HCT116 (cell line): ENCODE measurements around the gene TMEM222. TPM values are rescaled to one million over a fixed set of nuclear protein-coding genes. Genes with fewer than 3 reads are reported as not detected.

ENCODE experiments used
- ATAC-seq: fragments of 200-7000 bp; cut with Tn5 transposase; 2 replicates; pipeline ENCODE4 v1.9.1; 2020; ENCODE audit warnings: mild to moderate bottlenecking, moderate library complexity
- BruUV-seq: library from RNA; stranded (reverse); fragments of 400-500 nt; replicated peaks from 2 replicates; lab custom pipeline; 2021; lab: Mats Ljungman, UMichigan
- CTCF ChIA-PET: fragments of 300-600 bp; sonication (Branson Sonifier 250); formaldehyde crosslinking; loops from one replicate; lab custom pipeline; 2021; ENCODE audit warnings: antibody characterized with exemption; lab: Charles Lee
- POLR2A ChIA-PET: fragments of 300-600, 350-600 bp; sonication (Branson Sonifier 250); formaldehyde crosslinking; loops from one replicate; lab custom pipeline; 2021; ENCODE audit warnings: antibody characterized with exemption; lab: Charles Lee
- RAD21 ChIA-PET, 2 experiments: fragments of 300-600 bp; sonication (Branson Sonifier 250); formaldehyde crosslinking; loops; one replicate each; lab custom pipeline; 2023; ENCODE audit warnings: low total read pairs in 2 of 2; ENCODE audit not compliant: uncharacterized antibody in 2 of 2, unreplicated experiment in 2 of 2, low non-redundant PET in 1 of 2; lab: Charles Lee
- DNase-seq: peaks from one replicate; pipeline ENCODE4 v3.0.0-alpha.2; 2010; ENCODE audit warnings: low read depth, low spot score
- H2AFZ ChIP-seq: fragments of 200-600 bp; shearing (Covaris generic), sonication (generic); 2 replicates; pipeline ENCODE4 v1.6.1; 2017; ENCODE audit warnings: low read depth, mixed run types, mixed read lengths, antibody characterized with exemption, low read length; ENCODE audit not compliant: poor library complexity, severe bottlenecking
- H3K27ac ChIP-seq: 2 replicates; pipeline ENCODE4 v1.5.1; 2012; ENCODE audit warnings: low read depth, low read length
- H3K27me3 ChIP-seq: fragments of 200-600 bp; sonication (generic); 2 replicates; pipeline ENCODE4 v1.6.1; 2016; ENCODE audit warnings: mixed run types, low read length, mixed read lengths; ENCODE audit not compliant: insufficient read depth
- H3K36me3 ChIP-seq, 2 experiments: fragments of 200-500 bp in 1 of 2; fragments of 200-600 bp in 1 of 2; sonication (Bioruptor generic) in 1 of 2; sonication (generic) in 1 of 2; 2 replicates each; pipeline versions ENCODE4 v1.5.1 to v1.6.1; 2014 to 2016; ENCODE audit warnings: low read length in 2 of 2, inconsistent platforms in 1 of 2, mixed read lengths in 1 of 2, mixed run types in 1 of 2; ENCODE audit not compliant: insufficient read depth in 2 of 2, control insufficient read depth in 1 of 2
- H3K4me1 ChIP-seq, 2 experiments: fragments of 200-600 bp in 1 of 2; sonication (generic) in 1 of 2; 2 replicates each; pipeline versions ENCODE4 v1.5.1 to v1.6.1; 2012 to 2017; ENCODE audit warnings: low read length in 2 of 2, inconsistent platforms in 1 of 2, mild to moderate bottlenecking in 1 of 2, mixed read lengths in 1 of 2, mixed run types in 1 of 2, moderate library complexity in 1 of 2; ENCODE audit not compliant: insufficient read depth in 2 of 2, control insufficient read depth in 1 of 2
- H3K4me2 ChIP-seq: fragments of 200-600 bp; sonication (generic); 2 replicates; pipeline ENCODE4 v1.6.1; 2017; ENCODE audit warnings: mixed run types, low read length, mixed read lengths
- H3K4me3 ChIP-seq, 2 experiments: fragments of 200-600 bp in 1 of 2; sonication (generic) in 1 of 2; replicated peaks in 1 of 2; 2 replicates each; pipeline ENCODE4 v1.5.1; 2011 to 2016; ENCODE audit warnings: low read length in 2 of 2, control low read depth in 1 of 2, low read depth in 1 of 2, mild to moderate bottlenecking in 1 of 2, mixed read lengths in 1 of 2, mixed run types in 1 of 2
- H3K79me2 ChIP-seq: fragments of 200-600 bp; sonication (generic); 2 replicates; pipeline ENCODE4 v1.6.1; 2017; ENCODE audit warnings: mild to moderate bottlenecking, mixed run types, low read length, moderate library complexity, mixed read lengths; ENCODE audit not compliant: insufficient read depth
- H3K9ac ChIP-seq: fragments of 200-600 bp; sonication (generic); 2 replicates; pipeline ENCODE4 v1.6.1; 2016; ENCODE audit warnings: low read length, mixed read lengths
- H3K9me2 ChIP-seq: fragments of 200-600 bp; sonication (generic), shearing (Covaris generic); 2 replicates; pipeline ENCODE4 v1.6.1; 2017; ENCODE audit warnings: mixed run types, mild to moderate bottlenecking, moderate library complexity; ENCODE audit not compliant: insufficient read depth
- H3K9me3 ChIP-seq, 2 experiments: fragments of 200-500 bp in 1 of 2; fragments of 200-600 bp in 1 of 2; sonication (Bioruptor generic) in 1 of 2; sonication (generic) in 1 of 2; 2 replicates each; pipeline ENCODE4 v1.6.1; 2014 to 2017; ENCODE audit warnings: low read length in 2 of 2, mixed read lengths in 2 of 2, inconsistent platforms in 1 of 2, low read depth in 1 of 2, mild to moderate bottlenecking in 1 of 2, mixed run types in 1 of 2, moderate library complexity in 1 of 2; ENCODE audit not compliant: control insufficient read depth in 1 of 2, insufficient read depth in 1 of 2
- H4K20me1 ChIP-seq: fragments of 200-600 bp; sonication (generic), shearing (Covaris generic); 2 replicates; pipeline ENCODE4 v1.6.1; 2017; ENCODE audit warnings: mixed run types, mild to moderate bottlenecking, moderate library complexity; ENCODE audit not compliant: insufficient read depth
- EGR1 ChIP-seq: IDR thresholded peaks from 2 replicates; pipeline ENCODE4 v1.6.1; 2012; ENCODE audit warnings: low read depth
- EZH2phosphoT487 ChIP-seq: fragments of 200-600 bp; IDR thresholded peaks from 2 replicates; pipeline ENCODE4 v1.6.1; 2018; ENCODE audit warnings: antibody characterized with exemption, borderline replicate concordance
- FOSL1 ChIP-seq: IDR thresholded peaks from 2 replicates; pipeline ENCODE4 v1.6.1; 2012; ENCODE audit warnings: low read depth
- POLR2A ChIP-seq: IDR thresholded peaks from 2 replicates; pipeline ENCODE4 v1.7.0; 2011; ENCODE audit warnings: borderline replicate concordance; ENCODE audit not compliant: insufficient read depth, insufficient read length; ENCODE audit errors: extremely low read depth
- TCF7L2 ChIP-seq: IDR thresholded peaks from 2 replicates; pipeline ENCODE4 v1.7.0; 2011; ENCODE audit warnings: borderline replicate concordance, inconsistent platforms; ENCODE audit not compliant: insufficient read depth, insufficient read length; ENCODE audit errors: extremely low read depth
- YY1 ChIP-seq: IDR thresholded peaks from 2 replicates; pipeline ENCODE4 v1.6.1; 2011; ENCODE audit warnings: low read length, low read depth, moderate library complexity, mild to moderate bottlenecking; ENCODE audit not compliant: insufficient replicate concordance; ENCODE audit errors: extremely low read depth
- ZNF274 ChIP-seq: fragments of 200-500 bp; sonication (Bioruptor generic); IDR thresholded peaks from 2 replicates; pipeline ENCODE4 v1.6.1; 2014; ENCODE audit warnings: mild to moderate bottlenecking, low read depth, low read length, inconsistent platforms
- intact Hi-C: fragments of 100-400 bp; cut with micrococcal nuclease; formaldehyde crosslinking; loops from 2 replicates; pipeline ENCODE4 v1.10.0; 2022
- total RNA-seq: library from RNA; stranded (reverse); gene quantifications from one replicate; pipeline ENCODE4 v1.2.1, GENCODE V29; 2021; ENCODE audit not compliant: unreplicated experiment

TMEM222 gene
- total RNA-seq, 1 experiment from 2014 or later, result 32.8 TPM

DNA sequence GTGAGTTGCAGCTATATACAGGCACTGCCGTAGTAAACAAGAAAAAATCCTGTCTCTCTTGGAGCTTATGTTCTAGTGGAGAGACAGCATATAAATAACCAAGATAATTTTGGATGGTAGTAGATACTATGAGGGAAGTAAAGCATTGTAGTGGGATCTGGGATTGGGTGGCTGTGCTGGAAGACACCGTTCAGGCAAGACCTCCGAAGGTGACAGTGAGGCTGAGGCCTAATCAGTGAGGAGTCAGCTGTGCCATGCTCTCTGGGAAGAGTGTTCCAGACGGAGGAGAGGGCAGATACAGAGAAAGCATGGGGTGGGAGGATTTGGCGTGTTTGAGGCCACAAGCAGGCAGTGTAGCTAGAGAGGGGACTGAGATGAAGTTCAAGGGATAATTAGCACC, 6.0 kb downstream of the TMEM222 start:
- H3K9ac ChIP-seq, result no peak overlapping the region
- ChIA-PET RAD21 (no interaction called here), CTCF (no interaction called here), POLR2A (no interaction called here)
- no peak overlapping the region for H3K4me2 ChIP-seq
- H4K20me1 ChIP-seq, result no peaks in the 10 kb centered on the region
- no peak overlapping the region for H2AFZ ChIP-seq
- no TSS peak for BruUV-seq
- no peaks in the 10 kb centered on the region for H3K9me2 ChIP-seq
- peaks cover 78% of the 10 kb centered on the region for H3K79me2 ChIP-seq
- no peaks in the 10 kb centered on the region for H3K27me3 ChIP-seq
- peaks cover 21 to 42% of the 10 kb centered on the region in 2 experiments; a peak in 3 of 4 replicates for H3K36me3 ChIP-seq
- TF ChIP-seq EGR1, result no peak
- no peaks in the 10 kb centered on the region for H3K9me3 ChIP-seq
- DNase-seq (no peak), ATAC-seq (no peak)
- H3K27ac ChIP-seq, result no peak overlapping the region
- H3K4me3 ChIP-seq, result no peak overlapping the region
- peaks cover 7 to 9% of the 10 kb centered on the region in 2 experiments; a peak in 3 of 4 replicates for H3K4me1 ChIP-seq
- intact Hi-C loops, result no loop called here

GRCh38 chr1:27330786-27331185, 8.8 kb downstream of the TMEM222 start:
- TF ChIP-seq ZNF274 (no peak), YY1 (no peak), TCF7L2 (no peak), EZH2phosphoT487 (no peak), FOSL1 (no peak), EGR1 (no peak), POLR2A (no peak)
- no peaks in the 10 kb centered on the region for H4K20me1 ChIP-seq
- POLR2A ChIA-PET, result no interaction called here

More at GRCh38 chr1:27330786-27331185, 8.8 kb downstream of the TMEM222 start:
- Histone ChIP-seq H3K27me3 (no peaks in the 10 kb centered on the region), H3K4me2 (no peak overlapping the region), H3K4me1 (no peaks in the 10 kb centered on the region), H3K4me3 (no peak overlapping the region), H3K27ac (no peak overlapping the region; the same call in 1 of the 2 replicates), H3K9me2 (no peaks in the 10 kb centered on the region), H3K79me2 (peaks cover 50% of the 10 kb centered on the region), H2AFZ (no peak overlapping the region), H3K9me3 (no peaks in the 10 kb centered on the region), H3K36me3 (peaks cover 24 to 43% of the 10 kb centered on the region in 2 experiments), H3K9ac (no peak overlapping the region)
- BruUV-seq, result no TSS peak
- ChIA-PET CTCF (interaction anchor here (0.9 kb wide), 1 partner anchor 65 kb away, joined by 3 read pairs; no protein-coding TSS in a partner anchor), RAD21 (no interaction called here)
- DNase-seq (no peak), ATAC-seq (no peak)
- intact Hi-C loops, result no loop called here
